Astrocyte (in vitro differentiated cells and primary cell): ENCODE results near the gene PRAC1. TPM values are rescaled to one million over a fixed set of nuclear protein-coding genes. Genes with fewer than 3 reads are reported as not detected.

Source experiments
- DNase-seq: peaks from one replicate; pipeline ENCODE4 v3.0.0-alpha.2; 2010; ENCODE audit warnings: low read depth
- FAIRE-seq: peaks from 2 replicates; lab custom pipeline; 2011; peaks lifted over from hg19 to GRCh38; lab: Jason Lieb, UNC
- H2AFZ ChIP-seq: 2 replicates; pipeline ENCODE4 v1.6.0; 2012; ENCODE audit warnings: low read depth, low read length, inconsistent platforms
- H3K27ac ChIP-seq: 2 replicates; pipeline ENCODE4 v1.5.1; 2011; ENCODE audit warnings: low read depth, low read length, inconsistent platforms
- H3K27me3 ChIP-seq: 2 replicates; pipeline ENCODE4 v1.6.0; 2011; ENCODE audit warnings: low read length, inconsistent platforms; ENCODE audit not compliant: insufficient read depth
- H3K36me3 ChIP-seq: 2 replicates; pipeline ENCODE4 v1.5.1; 2011; ENCODE audit warnings: low read length, inconsistent platforms; ENCODE audit not compliant: insufficient read depth
- H3K4me1 ChIP-seq: 2 replicates; pipeline ENCODE4 v1.5.1; 2011; ENCODE audit warnings: low read length, inconsistent platforms; ENCODE audit not compliant: insufficient read depth
- H3K4me2 ChIP-seq: 2 replicates; pipeline ENCODE4 v1.6.0; 2012; ENCODE audit warnings: low read length, inconsistent platforms
- H3K4me3 ChIP-seq: 2 replicates; pipeline ENCODE4 v1.5.1; 2011; ENCODE audit warnings: low read depth, mild to moderate bottlenecking, low read length, inconsistent platforms; ENCODE audit not compliant: insufficient read depth
- H3K79me2 ChIP-seq: 2 replicates; pipeline ENCODE4 v1.6.0; 2012; ENCODE audit warnings: mild to moderate bottlenecking, low read length, inconsistent platforms; ENCODE audit not compliant: insufficient read depth
- H3K9ac ChIP-seq: 2 replicates; pipeline ENCODE4 v1.6.0; 2012; ENCODE audit warnings: mild to moderate bottlenecking, low read length, inconsistent platforms
- H3K9me3 ChIP-seq: 2 replicates; pipeline ENCODE4 v1.5.1; 2012; ENCODE audit warnings: low read depth, mild to moderate bottlenecking, low read length, inconsistent platforms; ENCODE audit not compliant: insufficient read depth
- H4K20me1 ChIP-seq: 2 replicates; pipeline ENCODE4 v1.6.0; 2012; ENCODE audit warnings: low read length, inconsistent platforms; ENCODE audit not compliant: insufficient read depth
- H3K27ac Mint-ChIP-seq: one replicate; pipeline ENCODE4 v1.8.0; 2021; ENCODE audit warnings: mild to moderate bottlenecking, mixed read lengths; ENCODE audit not compliant: unreplicated experiment
- H3K27me3 Mint-ChIP-seq: one replicate; pipeline ENCODE4 v1.8.0; 2021; ENCODE audit warnings: low read depth, mixed read lengths; ENCODE audit not compliant: unreplicated experiment
- H3K36me3 Mint-ChIP-seq: one replicate; pipeline ENCODE4 v1.8.0; 2021; ENCODE audit warnings: low read depth, mixed read lengths; ENCODE audit not compliant: unreplicated experiment
- H3K4me1 Mint-ChIP-seq: one replicate; pipeline ENCODE4 v1.8.0; 2021; ENCODE audit warnings: low read depth, mixed read lengths; ENCODE audit not compliant: unreplicated experiment
- H3K4me3 Mint-ChIP-seq: one replicate; pipeline ENCODE4 v1.8.0; 2021; ENCODE audit warnings: mild to moderate bottlenecking, moderate library complexity, mixed read lengths; ENCODE audit not compliant: unreplicated experiment
- H3K9me3 Mint-ChIP-seq: one replicate; pipeline ENCODE4 v1.8.0; 2021; ENCODE audit warnings: mild to moderate bottlenecking, mixed read lengths; ENCODE audit not compliant: unreplicated experiment
- EZH2 ChIP-seq: IDR thresholded peaks from 2 replicates; pipeline ENCODE4 v1.6.1; 2012; ENCODE audit warnings: mild to moderate bottlenecking, low read length, inconsistent platforms; ENCODE audit not compliant: insufficient read depth
- total RNA-seq: library from RNA; stranded (reverse); gene quantifications from 2 replicates; pipeline ENCODE4 v1.2.1, GENCODE V29; 2021
- TF ChIP-seq, protein P1 (sequence below): IDR thresholded peaks from 2 replicates; pipeline ENCODE4 v1.5.1; 2011; ENCODE audit warnings: low read depth, mild to moderate bottlenecking, inconsistent platforms, low read length, moderate library complexity; ENCODE audit not compliant: insufficient read depth

Gene PRAC1
- total RNA-seq, 1 donor from 2014 or later = not detected

DNA sequence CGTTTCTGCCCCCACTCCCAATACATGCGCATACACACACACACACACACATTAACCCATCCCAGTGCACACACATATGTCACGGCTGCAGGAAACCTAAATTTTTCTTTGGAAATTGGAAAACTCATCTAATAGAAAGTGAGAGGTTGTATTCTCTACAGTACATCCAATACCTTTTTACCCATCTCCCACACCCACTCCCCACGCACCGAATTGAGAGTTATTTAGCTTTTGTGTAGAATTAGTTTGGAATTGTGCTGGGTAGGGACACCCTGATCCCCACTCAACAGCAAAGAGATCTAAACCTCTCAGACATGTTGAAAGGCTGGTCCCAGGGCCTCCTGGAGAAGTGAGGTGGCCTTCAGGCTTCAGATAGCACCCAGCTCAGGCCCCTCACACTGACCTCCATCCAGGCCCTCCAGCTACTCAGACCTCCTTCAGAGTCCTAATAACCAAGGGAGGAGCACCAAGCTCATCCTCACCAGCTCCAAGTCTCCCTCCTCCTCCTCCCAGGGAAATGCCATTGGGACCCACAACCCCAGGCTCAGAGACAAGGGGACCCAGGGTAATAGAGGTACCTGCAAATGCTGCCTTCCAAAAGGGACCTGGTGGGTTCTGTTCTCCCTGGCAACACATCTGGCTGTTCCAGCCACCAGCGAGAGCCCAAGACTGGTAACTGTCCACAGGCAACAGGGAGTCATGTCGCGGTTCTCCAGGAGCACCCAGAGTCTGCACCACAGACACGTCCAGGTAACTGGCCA is 5.3 kb upstream of the PRAC1 start:
- Mint-ChIP-seq H3K27me3 (peaks cover 97% of the 10 kb centered on the region), H3K4me3 (no peak overlapping the region), H3K9me3 (peaks cover 14% of the 10 kb centered on the region), H3K4me1 (no peaks in the 10 kb centered on the region), H3K27ac (peak overlapping the region; percentile 20), H3K36me3 (peaks cover 2% of the 10 kb centered on the region)
- no peaks in the 10 kb centered on the region for H3K79me2 ChIP-seq
- no peak overlapping the region for H3K27ac ChIP-seq
- no peak overlapping the region for H3K4me3 ChIP-seq
- FAIRE-seq = no peak
- peaks cover 11% of the 10 kb centered on the region for H3K9me3 ChIP-seq
- H3K4me1 ChIP-seq = peaks cover 2% of the 10 kb centered on the region
- H2AFZ ChIP-seq = no peak overlapping the region
- no peaks in the 10 kb centered on the region for H3K36me3 ChIP-seq
- H3K9ac ChIP-seq = no peak overlapping the region
- no peaks in the 10 kb centered on the region for H4K20me1 ChIP-seq
- no peak for TF ChIP-seq EZH2
- TF ChIP-seq, protein P1, sequence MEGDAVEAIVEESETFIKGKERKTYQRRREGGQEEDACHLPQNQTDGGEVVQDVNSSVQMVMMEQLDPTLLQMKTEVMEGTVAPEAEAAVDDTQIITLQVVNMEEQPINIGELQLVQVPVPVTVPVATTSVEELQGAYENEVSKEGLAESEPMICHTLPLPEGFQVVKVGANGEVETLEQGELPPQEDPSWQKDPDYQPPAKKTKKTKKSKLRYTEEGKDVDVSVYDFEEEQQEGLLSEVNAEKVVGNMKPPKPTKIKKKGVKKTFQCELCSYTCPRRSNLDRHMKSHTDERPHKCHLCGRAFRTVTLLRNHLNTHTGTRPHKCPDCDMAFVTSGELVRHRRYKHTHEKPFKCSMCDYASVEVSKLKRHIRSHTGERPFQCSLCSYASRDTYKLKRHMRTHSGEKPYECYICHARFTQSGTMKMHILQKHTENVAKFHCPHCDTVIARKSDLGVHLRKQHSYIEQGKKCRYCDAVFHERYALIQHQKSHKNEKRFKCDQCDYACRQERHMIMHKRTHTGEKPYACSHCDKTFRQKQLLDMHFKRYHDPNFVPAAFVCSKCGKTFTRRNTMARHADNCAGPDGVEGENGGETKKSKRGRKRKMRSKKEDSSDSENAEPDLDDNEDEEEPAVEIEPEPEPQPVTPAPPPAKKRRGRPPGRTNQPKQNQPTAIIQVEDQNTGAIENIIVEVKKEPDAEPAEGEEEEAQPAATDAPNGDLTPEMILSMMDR = no peak
- H3K4me2 ChIP-seq = no peak overlapping the region
- peaks cover 98% of the 10 kb centered on the region for H3K27me3 ChIP-seq
- no peak for DNase-seq

GRCh38 chr17:48726916-48727286 is 4.6 kb upstream of the PRAC1 start:
- H3K4me3 ChIP-seq = no peak overlapping the region
- no peak overlapping the region for H2AFZ ChIP-seq
- Mint-ChIP-seq H3K9me3 (peaks cover 14% of the 10 kb centered on the region), H3K27me3 (peaks cover 97% of the 10 kb centered on the region), H3K36me3 (peaks cover 2% of the 10 kb centered on the region), H3K4me3 (no peak overlapping the region), H3K4me1 (no peaks in the 10 kb centered on the region), H3K27ac (peak overlapping the region; percentile 20)
- no peak overlapping the region for H3K4me2 ChIP-seq
- H3K79me2 ChIP-seq = no peaks in the 10 kb centered on the region
- DNase-seq = no peak
- peaks cover 2% of the 10 kb centered on the region for H3K4me1 ChIP-seq
- FAIRE-seq = no peak
- no peak overlapping the region for H3K9ac ChIP-seq
- H3K27ac ChIP-seq = no peak overlapping the region
- TF ChIP-seq EZH2 = peak; percentile 83
- TF ChIP-seq, protein P1 = no peak
- H3K27me3 ChIP-seq = peaks cover 98% of the 10 kb centered on the region
- H3K36me3 ChIP-seq = no peaks in the 10 kb centered on the region
- H3K9me3 ChIP-seq = peaks cover 16% of the 10 kb centered on the region
- no peaks in the 10 kb centered on the region for H4K20me1 ChIP-seq
